ENCODE data around the gene ASTN2.
A peak's percentile ranks its signal among the peaks of the same experiment; 100 is the strongest.

ASTN2 gene

GRCh38 chr9:116565986-116566385, 848.9 kb downstream of the ASTN2 start:
- DNase-seq (ENCODE audit: insufficient read length, low spot score): no peak
- FAIRE-seq: no peak

DNA sequence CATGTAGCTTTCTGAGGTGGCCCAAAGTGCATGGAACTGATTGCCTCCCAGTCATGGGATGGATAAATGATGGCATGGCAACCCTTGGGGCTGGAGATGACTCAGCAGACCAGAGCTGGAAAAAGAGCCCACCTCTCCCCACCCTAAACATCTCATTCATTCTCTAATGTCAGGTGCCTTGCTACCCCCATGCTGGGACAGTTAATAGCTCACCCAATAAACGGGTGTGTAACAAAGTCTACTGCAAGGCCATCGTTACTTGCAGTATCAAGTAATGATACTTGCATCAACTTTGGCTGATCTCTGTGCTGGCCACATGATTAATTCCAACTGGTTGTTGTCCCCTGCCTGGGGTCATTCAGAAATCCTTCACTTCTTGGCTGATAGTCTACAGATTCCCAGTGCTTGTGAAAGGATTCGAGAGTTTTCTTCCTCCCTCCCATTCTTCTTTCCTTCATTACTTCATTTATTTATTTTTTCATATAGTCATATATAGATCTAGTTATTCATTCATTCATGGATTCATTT, 850.5 kb downstream of the ASTN2 start:
- FAIRE-seq: no peak
- DNase-seq (ENCODE audit: insufficient read length, low spot score): no peak

DNA sequence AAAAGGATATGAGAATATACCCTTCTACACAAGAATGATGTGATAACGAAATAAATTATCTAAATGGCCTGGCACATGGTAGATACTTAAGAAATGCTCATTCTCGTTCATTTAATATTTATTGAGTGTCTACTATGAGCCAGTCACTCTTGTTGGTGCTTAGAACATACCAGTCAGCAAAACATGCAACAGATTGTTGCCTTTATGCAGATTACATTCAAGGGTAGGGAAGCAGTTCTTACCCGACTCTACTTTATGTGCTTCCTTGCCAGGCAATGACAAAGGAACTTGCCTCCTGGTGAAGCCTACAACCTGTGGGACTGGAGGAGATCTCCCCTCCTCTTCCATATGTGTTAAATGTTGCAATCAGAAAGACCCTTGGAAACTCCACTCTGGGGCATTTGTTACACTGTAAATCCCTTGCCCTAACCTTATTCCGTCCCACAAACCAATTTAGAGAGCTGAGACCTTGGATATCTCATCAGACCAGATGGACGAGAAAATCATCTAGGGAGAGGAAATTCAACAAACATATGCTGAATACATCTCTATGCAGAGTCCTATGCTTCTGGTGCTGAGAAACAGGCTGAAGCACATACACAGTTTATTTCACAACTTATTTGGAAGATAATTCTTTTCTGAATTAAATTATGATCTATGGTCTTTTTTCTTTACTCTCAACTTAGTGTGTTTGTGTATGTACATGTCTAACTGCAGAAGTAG, 855.9 kb downstream of the ASTN2 start:
- no peak for FAIRE-seq
- DNase-seq (ENCODE audit: insufficient read length, low spot score): no peak

- DNase-seq (ENCODE audit: insufficient read length, low spot score) (no peak), FAIRE-seq (no peak)
Observed at GRCh38 chr9:116558035-116558434, 856.8 kb downstream of the ASTN2 start.

DNA sequence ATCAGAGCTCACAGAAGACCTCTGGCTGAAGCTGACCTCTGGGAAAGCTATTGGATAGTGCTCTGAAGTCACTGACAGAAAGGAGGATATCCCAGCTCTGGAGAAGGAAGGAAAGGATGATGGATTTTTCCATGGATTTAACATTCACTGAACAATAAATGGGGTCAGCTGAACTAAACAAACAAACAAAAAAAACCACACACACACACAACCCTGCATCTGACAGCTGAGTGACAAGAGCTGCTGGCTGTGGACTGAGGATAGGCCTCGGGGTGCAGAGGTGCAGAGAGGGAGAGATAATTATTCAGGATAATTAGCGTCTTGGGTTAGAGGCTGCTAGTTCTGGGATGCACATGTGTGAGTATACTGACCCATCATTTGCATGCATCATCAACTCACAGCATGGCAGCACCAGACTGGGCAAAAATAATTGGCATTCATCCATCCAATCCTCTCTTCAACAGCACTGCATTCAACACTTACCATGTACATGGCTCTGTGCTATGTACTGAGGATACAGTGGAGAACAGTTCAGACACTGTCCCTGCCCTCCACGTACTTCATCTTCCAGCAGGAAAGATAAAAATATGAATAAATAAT, 859.2 kb downstream of the ASTN2 start:
- no peak for DNase-seq (ENCODE audit: insufficient read length, low spot score)

DNA sequence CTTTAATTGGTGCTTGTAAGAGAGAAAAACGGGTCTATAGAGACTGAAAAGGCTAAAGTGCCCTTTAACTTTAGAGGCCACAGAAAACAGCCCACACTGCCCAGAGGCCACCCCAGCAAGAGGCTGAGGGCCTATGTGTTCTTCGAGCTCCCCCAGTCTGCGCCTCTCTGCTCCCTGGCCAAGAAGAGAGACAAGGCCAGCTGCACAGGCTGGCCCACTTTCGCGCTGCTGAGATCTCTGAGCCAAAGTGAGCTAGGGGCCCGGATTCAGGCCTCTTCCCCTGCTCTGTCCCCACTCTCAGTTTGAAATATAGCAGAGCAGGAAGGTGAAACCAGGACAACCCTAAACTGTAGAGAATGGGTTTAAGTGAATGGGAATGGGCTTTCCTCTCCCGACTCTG, 859.7 kb downstream of the ASTN2 start:
- DNase-seq (ENCODE audit: insufficient read length, low spot score) (no peak), FAIRE-seq (no peak)

More for the DNA sequence above, 859.2 kb downstream of the ASTN2 start:
- no peak for FAIRE-seq

- FAIRE-seq (no peak), DNase-seq (ENCODE audit: insufficient read length, low spot score) (no peak)
Observed at GRCh38 chr9:116550696-116551436, 864.0 kb downstream of the ASTN2 start.

- DNase-seq (ENCODE audit: insufficient read length, low spot score) (no peak), FAIRE-seq (no peak)
Observed at GRCh38 chr9:116549786-116550660, 864.8 kb downstream of the ASTN2 start.

DNA sequence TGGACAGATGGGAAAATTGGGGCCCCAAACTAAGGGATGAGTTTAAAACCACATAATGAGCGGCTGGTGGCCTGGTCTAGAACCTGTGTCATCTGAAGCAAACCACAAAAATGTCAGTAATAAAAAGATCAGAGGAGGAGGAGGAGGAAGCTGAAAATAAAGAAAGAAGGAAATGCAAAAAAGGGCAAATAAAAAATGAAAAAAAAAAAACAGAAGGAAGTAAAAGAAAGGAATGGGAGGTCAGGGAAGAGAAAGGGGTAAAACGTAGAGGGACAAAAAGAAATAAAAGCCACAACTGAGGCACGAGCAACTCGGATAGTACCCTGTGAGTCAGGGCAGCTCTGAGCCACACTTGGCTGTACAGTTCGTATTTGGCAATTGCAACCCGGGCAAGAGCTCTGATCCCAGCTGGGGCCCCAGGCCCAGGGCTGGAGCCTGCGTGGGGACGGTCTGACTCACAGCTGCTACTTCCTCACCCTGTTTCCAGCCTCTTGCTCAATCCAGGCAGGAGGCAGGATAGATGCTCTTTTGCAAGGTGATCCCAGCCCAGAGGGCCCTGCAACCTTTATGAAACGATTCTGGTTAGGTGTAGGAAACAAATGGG, 865.7 kb downstream of the ASTN2 start:
- FAIRE-seq (no peak), DNase-seq (ENCODE audit: insufficient read length, low spot score) (peak; percentile 82)

DNA sequence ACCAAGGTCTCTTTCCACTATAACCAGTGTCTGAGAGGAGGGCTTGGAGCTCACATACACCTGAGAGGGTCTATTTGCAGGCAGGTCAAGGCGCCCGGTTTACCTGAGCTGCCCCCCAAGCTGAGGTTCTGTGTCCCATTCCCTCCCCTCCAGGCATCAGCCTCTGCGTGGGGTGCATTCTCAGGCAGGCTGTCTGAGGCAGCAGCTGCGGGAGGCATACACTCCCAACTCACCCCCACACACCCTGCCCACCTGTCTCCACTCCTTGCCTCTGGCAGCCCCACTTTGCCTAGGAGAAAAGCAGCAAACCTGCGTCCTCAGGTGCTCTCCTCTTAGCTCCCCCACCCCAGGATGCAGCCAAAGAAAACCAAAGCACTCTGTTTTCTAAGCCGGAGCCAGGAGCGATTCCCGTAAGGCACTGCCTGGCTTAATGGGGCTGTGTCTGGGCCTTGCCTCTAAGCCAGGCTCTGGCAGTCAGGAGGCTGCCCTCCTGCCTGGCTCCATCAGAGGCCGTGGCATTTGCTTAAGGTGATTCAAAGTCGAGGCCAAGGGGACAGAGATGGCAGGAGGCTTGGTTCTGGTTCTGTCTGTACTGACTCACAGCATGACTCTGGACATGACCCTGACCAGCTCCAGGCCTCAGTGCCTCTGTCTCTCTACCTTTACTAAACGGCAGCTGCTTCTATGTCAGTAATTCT, 867.0 kb downstream of the ASTN2 start:
- DNase-seq (ENCODE audit: insufficient read length, low spot score) (no peak), FAIRE-seq (no peak)

DNA sequence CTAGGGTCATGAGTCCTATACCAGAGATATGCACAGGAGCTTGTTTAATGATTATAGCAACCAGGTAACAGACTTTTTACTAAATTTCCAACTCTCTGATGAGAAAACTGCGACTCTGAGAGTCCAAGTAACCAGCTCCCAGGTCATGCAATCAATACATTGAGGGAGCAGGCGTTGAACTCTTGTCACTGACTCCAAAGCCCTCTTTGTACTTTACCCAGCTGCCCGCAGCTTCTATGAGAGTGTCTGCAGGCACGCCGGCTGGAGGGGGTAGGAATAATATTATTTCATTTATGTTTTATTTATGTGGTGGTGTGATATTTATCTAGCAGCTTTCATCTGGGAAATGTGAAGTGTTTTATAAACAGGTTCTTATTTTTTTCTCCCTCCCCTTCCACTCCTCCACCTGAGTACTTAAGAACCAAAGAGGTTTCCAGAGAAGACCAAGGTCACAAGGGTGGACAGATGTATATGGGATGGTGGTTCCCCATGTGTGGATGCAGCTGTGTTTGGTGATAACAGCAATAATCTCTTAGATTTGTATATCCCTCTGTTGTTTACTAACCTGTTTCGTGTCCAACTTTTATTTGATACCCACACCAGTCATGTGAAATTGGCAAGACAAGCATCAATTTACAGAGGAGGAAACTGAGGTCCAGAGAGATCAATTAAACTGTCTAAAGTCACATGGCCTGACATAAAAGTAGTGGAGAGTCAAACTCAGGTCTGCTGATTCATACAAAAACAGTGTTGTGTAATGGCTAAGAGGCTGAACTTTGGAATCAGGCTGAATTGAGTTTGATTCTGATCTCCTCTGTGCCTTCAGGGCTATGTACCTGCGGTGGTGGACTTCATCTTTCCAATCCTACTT, 867.9 kb downstream of the ASTN2 start:
- DNase-seq (ENCODE audit: insufficient read length, low spot score): no peak
- FAIRE-seq: no peak

- DNase-seq (ENCODE audit: insufficient read length, low spot score): no peak
- FAIRE-seq: no peak
Observed at GRCh38 chr9:116544896-116545295, 870.0 kb downstream of the ASTN2 start.

DNA sequence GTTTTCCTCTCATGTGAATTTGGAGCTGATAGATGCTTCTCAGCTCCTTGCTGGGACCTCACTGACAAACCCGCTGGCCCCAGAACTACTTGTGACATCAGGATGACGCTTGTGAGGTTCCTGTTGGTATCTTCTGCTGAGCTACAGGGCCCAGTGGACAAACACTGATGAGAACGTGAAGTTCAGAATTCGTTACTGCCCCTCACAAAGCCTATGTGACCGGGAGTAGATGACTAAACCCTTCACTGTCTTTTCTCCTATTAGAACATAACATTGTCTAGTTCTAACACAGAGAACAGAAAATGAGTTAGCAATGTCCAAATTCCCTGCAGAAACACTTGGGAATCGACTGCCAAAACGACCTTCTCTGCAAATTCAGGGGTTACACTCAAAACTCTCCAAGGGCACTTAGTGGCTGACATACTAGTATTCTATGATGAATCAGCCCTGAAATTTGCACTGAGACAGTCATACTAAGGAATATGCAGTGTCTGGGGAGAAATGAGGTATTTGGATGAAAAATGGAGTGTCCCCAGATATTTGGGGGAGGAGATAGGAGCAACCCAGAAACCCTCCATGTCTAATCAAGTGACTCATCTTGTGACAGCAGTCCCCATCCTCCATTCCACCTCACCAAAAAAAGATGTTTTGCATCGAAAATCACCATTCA, 871.0 kb downstream of the ASTN2 start:
- DNase-seq (ENCODE audit: insufficient read length, low spot score): no peak
- FAIRE-seq: no peak

GRCh38 chr9:116541402-116541801, 873.5 kb downstream of the ASTN2 start:
- no peak for DNase-seq (ENCODE audit: insufficient read length, low spot score)
- no peak for FAIRE-seq

- DNase-seq (ENCODE audit: insufficient read length, low spot score): no peak
- no peak for FAIRE-seq
Observed at GRCh38 chr9:116539549-116539948, 875.3 kb downstream of the ASTN2 start.

GRCh38 chr9:116525611-116526010, 889.2 kb downstream of the ASTN2 start:
- FAIRE-seq (no peak), DNase-seq (ENCODE audit: insufficient read length, low spot score) (no peak)

GRCh38 chr9:116524778-116525470, 889.9 kb downstream of the ASTN2 start:
- DNase-seq (ENCODE audit: insufficient read length, low spot score) (no peak), FAIRE-seq (no peak)

- FAIRE-seq (no peak), DNase-seq (ENCODE audit: insufficient read length, low spot score) (no peak)
Observed at GRCh38 chr9:116520218-116520617, 894.6 kb downstream of the ASTN2 start.

All from HTR-8/SVneo (cell line).